Measurements from ENCODE around the gene UVRAG.

Gene UVRAG

GRCh38 chr11:76158394-76159302 is 343.6 kb downstream of the UVRAG start:
- DNase-seq (ENCODE audit: low read depth in 4 of 4, low spot score in 1 of 4) = no peak

- DNase-seq (ENCODE audit: low read depth in 4 of 4, low spot score in 1 of 4) = no peak
Measured at GRCh38 chr11:76159303-76159937, 344.4 kb downstream of the UVRAG start.

- no peak for DNase-seq (ENCODE audit: low read depth in 4 of 4, low spot score in 1 of 4)
Measured at GRCh38 chr11:76159983-76160661, 345.1 kb downstream of the UVRAG start.

- DNase-seq (ENCODE audit: low read depth in 4 of 4, low spot score in 1 of 4) = no peak
Measured at GRCh38 chr11:76160856-76161255, 345.8 kb downstream of the UVRAG start.

- no peak for DNase-seq (ENCODE audit: low read depth in 4 of 4, low spot score in 1 of 4)
Measured at GRCh38 chr11:76161261-76161961, 346.4 kb downstream of the UVRAG start.

GRCh38 chr11:76162336-76163288 is 347.6 kb downstream of the UVRAG start:
- DNase-seq (ENCODE audit: low read depth in 4 of 4, low spot score in 1 of 4) = no peak

- DNase-seq (ENCODE audit: low read depth in 4 of 4, low spot score in 1 of 4) = no peak
Measured at GRCh38 chr11:76163289-76163880, 348.4 kb downstream of the UVRAG start.

- DNase-seq (ENCODE audit: low read depth in 4 of 4, low spot score in 1 of 4) = no peak
Measured at GRCh38 chr11:76164081-76164480, 349.1 kb downstream of the UVRAG start.

GRCh38 chr11:76164861-76165751 is 350.1 kb downstream of the UVRAG start:
- DNase-seq (ENCODE audit: low read depth in 4 of 4, low spot score in 1 of 4) = no peak

GRCh38 chr11:76166314-76166713 is 351.3 kb downstream of the UVRAG start:
- DNase-seq (ENCODE audit: low read depth in 4 of 4, low spot score in 1 of 4) = no peak

GRCh38 chr11:76167590-76167989 is 352.6 kb downstream of the UVRAG start:
- DNase-seq (ENCODE audit: low read depth in 4 of 4, low spot score in 1 of 4) = no peak

- DNase-seq (ENCODE audit: low read depth in 4 of 4, low spot score in 1 of 4) = no peak
Measured at GRCh38 chr11:76169473-76169896, 354.5 kb downstream of the UVRAG start.

- no peak for DNase-seq (ENCODE audit: low read depth in 4 of 4, low spot score in 1 of 4)
Measured at GRCh38 chr11:76170468-76170867, 355.5 kb downstream of the UVRAG start.

- no peak for DNase-seq (ENCODE audit: low read depth in 4 of 4, low spot score in 1 of 4)
Measured at GRCh38 chr11:76172583-76172982, 357.6 kb downstream of the UVRAG start.

- DNase-seq (ENCODE audit: low read depth in 4 of 4, low spot score in 1 of 4) = no peak
Measured at GRCh38 chr11:76173663-76174062, 358.7 kb downstream of the UVRAG start.

GRCh38 chr11:76174330-76174729 is 359.3 kb downstream of the UVRAG start:
- no peak for DNase-seq (ENCODE audit: low read depth in 4 of 4, low spot score in 1 of 4)

GRCh38 chr11:76175783-76176182 is 360.8 kb downstream of the UVRAG start:
- DNase-seq (ENCODE audit: low read depth in 4 of 4, low spot score in 1 of 4) = no peak

GRCh38 chr11:76176463-76176862 is 361.5 kb downstream of the UVRAG start:
- DNase-seq (ENCODE audit: low read depth in 4 of 4, low spot score in 1 of 4) = no peak

- no peak for DNase-seq (ENCODE audit: low read depth in 4 of 4, low spot score in 1 of 4)
Measured at GRCh38 chr11:76177250-76177686, 362.3 kb downstream of the UVRAG start.
